Measurements from ENCODE around the gene USHBP1.

DNA sequence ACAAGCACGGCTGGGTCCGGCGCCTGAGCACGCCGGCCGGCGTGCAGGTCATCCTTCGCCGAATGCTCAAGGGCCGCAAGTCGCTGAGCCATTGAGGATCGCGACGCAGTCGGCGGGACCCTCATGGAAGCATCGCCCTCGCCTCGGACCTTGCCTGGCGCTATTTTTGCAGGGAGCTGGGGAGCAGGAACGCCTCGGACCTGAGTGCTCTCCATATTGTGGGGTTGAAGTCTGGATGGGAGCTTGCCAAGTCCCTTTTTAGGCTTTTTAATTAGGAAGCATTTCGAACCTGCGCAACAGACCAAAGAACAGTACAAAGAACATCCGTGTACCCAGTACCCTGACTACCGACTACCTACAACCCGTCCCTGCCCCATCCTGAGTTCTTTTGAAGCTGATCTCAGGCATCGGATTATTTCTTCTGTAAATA is 41.8 kb upstream of the USHBP1 start:
- TF ChIP-seq, protein P1, sequence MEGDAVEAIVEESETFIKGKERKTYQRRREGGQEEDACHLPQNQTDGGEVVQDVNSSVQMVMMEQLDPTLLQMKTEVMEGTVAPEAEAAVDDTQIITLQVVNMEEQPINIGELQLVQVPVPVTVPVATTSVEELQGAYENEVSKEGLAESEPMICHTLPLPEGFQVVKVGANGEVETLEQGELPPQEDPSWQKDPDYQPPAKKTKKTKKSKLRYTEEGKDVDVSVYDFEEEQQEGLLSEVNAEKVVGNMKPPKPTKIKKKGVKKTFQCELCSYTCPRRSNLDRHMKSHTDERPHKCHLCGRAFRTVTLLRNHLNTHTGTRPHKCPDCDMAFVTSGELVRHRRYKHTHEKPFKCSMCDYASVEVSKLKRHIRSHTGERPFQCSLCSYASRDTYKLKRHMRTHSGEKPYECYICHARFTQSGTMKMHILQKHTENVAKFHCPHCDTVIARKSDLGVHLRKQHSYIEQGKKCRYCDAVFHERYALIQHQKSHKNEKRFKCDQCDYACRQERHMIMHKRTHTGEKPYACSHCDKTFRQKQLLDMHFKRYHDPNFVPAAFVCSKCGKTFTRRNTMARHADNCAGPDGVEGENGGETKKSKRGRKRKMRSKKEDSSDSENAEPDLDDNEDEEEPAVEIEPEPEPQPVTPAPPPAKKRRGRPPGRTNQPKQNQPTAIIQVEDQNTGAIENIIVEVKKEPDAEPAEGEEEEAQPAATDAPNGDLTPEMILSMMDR (IDR thresholded peaks at IDR 0.05) = no peak
- no peak for TF ChIP-seq POLR2A (IDR thresholded peaks at IDR 0.05)

Data from lower leg skin (tissue), 3 donors.